Renal pelvis (tissue), 4 donors: ENCODE measurements around the gene TSPYL4. TPM values are rescaled to one million over a fixed set of nuclear protein-coding genes. Genes with fewer than 3 reads are reported as not detected.

Experiments
- DNase-seq: peaks from one replicate; pipeline ENCODE4 v3.0.0-alpha.2; 2013
- polyA plus RNA-seq, 3 donors: library from polyadenylated mRNA; unstranded; fragments of 120-200 nt; gene quantifications; one replicate each; pipeline ENCODE4 v1.2.1, GENCODE V29; 2013; ENCODE audit not compliant: insufficient read length in 3 of 3

TSPYL4 gene
- polyA plus RNA-seq, 3 donors: 60.0 to 60.6 (median 60.4) TPM

DNA sequence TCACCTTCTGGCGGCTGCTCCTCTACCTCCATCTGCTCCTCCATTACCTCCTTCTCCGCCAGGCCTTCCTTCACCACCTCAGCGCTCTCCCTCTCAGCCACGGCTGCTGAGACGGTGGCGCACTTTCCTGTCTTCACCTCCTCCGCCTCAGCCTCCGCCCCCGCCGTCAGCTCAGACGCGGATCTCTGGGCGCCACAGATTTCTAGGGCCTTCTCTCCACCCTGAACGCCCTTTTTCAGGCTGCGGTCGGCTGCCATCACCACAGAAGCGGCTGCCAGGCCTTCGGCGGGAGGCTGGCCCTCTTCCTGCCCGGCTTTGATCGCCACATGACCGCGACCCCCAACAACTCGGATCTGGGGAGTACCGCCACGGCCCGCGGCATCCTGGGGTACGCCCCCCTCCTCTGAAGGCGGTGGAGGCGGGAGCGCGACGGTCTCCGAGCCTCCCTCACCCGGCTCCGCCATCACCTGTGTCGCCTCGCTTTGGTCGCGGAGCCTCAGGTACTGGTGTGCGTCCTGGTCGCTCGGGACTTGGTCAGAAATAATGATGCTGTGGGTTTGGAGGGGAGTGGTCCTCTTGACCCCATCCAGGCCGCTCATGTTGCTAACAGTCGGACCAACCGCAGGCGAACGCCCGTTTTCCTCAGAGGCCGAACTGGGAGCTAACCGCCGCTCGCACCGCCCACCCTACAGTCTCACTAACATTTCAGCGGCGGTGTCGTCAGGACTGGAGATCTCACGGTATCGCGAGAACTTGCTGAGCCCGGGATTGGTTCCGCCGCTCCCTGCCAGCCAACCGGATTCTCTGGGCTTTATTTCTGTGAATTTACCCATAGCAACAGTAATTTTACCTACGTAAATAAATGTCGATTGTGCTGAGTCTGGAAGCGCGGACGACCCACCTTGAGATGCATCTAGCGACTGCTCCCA is 25.6 kb upstream of the TSPYL4 start, which contains the start of gene TSPYL1:
TSS of gene TSPYL1 (minus strand) at position 699 of the 929 bp plus-strand sequence. CDS start at position 599, 100 bp downstream.
- peak; percentile 98 for DNase-seq

DNA sequence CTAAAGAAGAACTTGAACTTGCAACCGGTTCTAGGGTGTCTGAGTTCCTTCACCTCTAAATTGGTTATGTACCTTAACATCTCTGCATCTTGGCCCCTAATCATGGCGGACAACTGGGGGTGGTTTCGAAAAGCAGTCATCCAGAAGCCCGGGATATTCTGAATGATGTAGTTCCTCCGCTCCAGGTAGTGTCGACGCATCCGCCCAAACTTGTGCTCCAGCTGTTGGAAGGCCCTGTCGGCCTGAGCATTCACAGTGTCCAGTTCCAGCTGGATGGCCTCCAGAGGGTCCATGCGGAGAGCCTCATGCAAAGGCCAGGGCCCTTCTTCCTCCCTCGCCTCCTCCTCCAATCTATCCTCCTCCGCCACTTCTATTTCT is 25.0 kb upstream of the TSPYL4 start:
- peak; percentile 60 for DNase-seq

DNA sequence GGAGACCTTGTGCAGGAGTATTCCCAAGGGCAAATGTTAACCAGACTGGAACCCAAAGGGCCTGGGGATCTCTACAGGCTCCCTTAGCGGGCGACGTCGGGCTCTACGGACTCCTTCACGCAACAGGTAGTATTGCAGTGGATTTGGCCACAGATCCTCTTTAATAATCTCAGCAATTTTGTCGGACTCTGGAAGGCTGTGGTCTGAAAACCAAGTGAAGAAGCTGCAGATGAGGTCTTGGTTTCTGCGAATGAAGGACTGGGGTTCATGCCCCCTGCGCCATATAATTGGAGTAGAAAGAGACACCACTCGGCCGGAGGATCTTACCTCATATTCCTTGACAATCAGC is 24.6 kb upstream of the TSPYL4 start:
- no peak for DNase-seq

GRCh38 chr6:116277124-116277523 is 23.2 kb upstream of the TSPYL4 start:
- no peak for DNase-seq

- no peak for DNase-seq
Measured at GRCh38 chr6:116271149-116271708, 17.4 kb upstream of the TSPYL4 start.

DNA sequence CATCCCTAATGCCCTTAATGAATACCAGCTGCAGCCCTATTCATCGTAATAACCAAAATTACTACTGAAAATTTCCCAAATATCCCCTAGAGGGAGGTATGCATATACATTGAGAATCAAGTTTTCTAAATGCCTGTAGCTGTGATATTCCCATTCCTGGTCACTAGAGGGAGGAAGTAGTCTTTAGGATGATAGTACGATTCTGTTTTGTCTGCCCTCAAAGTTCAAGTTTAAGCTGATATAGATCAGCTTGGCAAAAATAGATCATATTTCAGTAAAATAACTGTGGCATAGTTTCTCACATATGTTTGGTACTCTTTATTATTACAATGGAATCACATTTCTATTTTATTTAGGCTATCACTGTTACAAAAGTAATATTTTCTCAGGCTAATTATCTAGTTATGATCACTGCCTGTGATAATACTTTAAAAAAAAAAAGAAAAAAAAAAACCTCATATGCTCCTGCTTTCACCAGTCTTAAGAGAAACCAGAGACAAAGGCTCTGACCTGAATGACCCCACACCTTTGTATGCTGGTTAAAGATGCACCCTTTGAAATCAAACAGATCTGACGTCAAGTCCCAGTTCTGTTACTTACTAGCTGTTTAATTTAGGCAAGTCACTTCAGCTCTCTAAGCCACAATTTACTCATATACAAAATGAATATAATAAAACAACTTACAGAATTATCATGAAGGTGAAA is 14.9 kb upstream of the TSPYL4 start:
- peak; percentile 72 for DNase-seq

DNA sequence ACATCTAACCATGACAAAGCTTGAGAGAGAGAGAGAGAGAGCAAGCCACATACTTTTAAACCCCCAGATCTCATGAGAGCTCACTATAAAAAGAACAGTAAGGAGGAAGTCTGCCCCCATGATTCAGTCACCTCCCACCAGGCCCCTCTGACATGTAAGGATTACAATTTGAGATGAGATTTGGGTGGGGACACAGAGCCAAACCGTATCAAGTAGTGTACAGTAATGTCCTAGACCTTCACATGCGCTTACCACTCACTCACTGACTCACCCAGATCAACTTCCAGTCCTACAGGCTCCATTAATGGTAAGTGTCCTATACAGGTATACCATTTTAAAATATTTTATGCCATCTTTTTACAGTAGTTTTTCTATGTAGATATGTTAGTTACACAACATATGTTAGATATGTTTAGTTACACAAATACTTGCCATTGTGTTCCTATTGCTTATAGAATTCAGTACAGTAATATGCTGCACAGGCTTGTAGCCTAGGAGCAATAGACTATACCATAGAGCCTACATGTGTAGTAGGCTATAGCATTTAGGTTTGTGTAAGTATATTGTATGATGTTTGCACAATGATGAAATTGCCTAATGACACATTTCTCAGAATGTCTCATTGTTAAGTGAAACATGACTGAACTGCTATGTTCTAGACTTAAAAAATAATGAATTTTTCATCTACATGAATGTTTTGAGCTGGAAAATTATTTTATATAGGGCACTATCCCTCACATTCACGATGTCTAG is 14.1 kb upstream of the TSPYL4 start:
- no peak for DNase-seq

DNA sequence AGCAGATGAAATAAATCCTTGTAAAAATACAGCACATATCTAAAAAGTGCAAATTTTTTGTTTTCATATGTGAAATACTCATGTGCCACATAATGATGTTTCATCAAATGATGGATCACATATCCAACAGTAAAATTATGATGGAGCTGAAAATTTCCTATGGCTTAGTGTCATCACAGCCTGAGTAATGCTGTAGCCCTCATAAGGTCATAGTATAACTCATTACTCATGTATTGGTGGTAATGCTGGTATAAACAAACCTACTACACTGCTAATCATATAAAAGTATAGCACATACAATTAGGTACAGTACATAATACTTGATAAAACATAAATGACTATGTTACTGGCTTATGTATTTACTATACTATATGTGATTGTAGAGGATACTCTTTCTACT is 12.9 kb upstream of the TSPYL4 start:
- DNase-seq: no peak

DNA sequence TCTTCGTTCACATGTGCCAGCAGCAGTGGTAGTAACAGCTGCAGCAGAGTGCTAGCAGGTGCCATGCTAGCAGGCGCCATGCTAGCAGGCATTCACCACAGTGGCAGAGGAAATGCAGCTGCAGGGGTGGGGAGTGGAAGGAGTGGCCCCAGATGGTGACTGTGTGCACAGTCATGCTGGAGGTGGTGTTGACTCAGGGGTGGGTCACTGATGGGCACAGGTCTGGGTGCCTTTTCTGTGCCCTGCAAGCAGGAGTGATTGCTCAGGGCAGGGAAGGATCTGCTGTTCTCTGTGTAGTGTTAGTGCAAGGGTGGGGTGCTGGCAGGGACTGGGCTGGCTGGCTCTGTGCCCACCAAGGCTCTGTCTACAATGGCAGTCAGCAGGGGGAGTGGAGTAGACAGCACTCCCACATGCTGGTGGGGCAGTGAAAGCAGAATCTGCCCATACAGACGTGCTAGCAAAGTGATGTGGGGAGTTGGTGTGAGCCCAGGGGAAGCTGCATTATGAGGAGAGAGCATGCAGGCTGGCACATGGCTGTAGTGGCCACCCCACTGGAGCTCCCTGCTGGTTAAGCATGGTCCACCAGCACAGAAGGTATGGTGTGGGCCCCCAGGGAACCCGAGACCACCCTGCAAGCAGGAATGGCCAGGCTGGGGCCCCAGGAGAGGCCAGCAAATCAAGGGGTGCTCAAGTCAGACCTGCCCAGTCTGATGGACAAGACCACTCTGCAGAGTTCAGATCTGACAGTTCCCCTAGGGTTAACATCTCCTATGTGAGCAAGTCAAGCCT is 11.4 kb upstream of the TSPYL4 start:
- no peak for DNase-seq

DNA sequence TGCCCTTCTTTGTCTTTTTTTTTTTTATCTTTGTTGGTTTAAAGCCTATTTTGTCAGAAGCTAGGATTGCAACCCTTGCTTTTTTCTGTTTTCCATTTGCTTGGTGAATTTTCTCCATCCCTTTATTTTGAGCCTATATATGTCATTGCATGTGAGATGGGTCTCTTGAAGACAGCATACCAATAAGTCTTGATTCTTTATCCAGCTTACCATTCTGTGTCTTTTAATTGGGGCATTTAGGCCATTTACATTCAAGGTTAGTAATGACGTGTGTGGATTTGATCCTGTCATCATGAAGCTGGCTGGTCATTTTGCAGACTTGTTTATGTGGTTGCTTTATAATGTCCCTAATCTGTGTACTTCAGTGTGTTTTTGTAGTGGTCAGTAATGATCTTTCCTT is 9.5 kb upstream of the TSPYL4 start:
- no peak for DNase-seq

DNA sequence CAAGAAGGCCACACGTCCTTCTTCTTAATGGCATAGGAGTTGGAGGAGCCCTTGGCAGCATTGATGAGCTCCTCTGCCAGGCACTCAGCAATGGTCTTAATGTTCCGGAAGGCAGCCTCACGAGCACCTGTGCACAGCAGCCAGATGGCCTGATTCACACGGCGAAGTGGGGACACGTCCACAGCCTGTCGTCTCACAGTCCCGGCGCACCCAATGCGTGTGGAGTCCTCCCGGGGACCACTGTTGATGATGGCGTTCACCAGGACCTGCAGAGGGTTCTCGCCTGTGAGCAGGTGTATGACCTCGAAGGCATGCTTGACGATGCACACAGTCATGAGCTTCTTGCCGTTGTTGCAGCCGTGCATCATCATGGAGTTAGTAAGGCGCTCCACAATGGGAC is 4.6 kb upstream of the TSPYL4 start:
- no peak for DNase-seq

- no peak for DNase-seq
Measured at GRCh38 chr6:116256694-116257093, 2.8 kb upstream of the TSPYL4 start.

GRCh38 chr6:116255246-116255800 is 1.4 kb upstream of the TSPYL4 start:
- DNase-seq: no peak

DNA sequence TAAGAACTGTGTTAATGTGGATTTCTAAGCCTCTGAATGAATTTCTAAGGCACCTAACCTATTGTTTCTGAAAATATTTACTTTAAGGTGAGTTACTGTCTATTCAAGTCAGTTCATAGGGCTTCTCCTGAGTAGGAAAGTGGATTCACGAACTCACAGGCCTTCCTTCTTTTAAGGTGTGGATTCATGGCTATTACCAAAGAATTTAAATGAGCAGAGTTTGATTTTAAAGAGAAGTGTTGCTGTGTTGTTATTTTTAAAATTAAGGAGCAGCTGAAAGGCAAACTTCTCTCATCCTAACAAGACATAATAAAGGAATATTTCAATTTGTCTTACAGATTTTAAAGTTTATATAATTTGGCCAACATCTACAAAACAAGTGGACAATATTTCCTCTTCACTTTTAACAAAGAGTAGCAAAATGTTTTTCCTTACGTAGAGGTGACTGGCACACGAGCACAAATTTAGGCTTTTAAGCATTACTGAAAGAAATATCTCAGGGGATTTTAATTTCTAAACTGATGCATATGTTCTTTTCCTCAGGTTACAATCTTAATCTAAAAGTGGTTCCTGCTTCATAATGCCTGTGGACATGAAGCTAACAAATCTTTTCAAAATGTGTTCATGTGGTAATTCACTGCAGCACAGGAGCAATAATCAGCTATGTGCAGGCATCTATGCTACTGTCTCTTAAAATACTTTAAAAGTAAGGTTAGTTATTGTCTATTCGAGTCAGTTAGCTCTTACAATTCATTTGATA is 602 bp upstream of the TSPYL4 start:
- no peak for DNase-seq

DNA sequence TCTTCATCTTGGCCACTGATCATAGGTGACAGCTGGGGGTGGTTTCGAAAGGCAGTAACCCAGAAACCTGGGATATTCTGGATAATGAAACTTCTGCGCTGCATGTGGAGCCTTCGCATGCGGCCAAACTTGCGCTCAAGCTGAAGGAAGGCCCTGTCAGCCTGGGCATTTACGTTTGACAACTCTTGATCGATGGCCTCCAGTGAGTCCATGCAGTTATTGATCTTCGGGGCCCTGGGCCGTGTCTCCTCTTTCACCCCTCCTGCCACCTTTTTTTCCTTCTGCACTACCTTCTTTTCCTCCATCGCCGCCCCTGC is 729 bp downstream of the TSPYL4 start:
- no peak for DNase-seq

DNA sequence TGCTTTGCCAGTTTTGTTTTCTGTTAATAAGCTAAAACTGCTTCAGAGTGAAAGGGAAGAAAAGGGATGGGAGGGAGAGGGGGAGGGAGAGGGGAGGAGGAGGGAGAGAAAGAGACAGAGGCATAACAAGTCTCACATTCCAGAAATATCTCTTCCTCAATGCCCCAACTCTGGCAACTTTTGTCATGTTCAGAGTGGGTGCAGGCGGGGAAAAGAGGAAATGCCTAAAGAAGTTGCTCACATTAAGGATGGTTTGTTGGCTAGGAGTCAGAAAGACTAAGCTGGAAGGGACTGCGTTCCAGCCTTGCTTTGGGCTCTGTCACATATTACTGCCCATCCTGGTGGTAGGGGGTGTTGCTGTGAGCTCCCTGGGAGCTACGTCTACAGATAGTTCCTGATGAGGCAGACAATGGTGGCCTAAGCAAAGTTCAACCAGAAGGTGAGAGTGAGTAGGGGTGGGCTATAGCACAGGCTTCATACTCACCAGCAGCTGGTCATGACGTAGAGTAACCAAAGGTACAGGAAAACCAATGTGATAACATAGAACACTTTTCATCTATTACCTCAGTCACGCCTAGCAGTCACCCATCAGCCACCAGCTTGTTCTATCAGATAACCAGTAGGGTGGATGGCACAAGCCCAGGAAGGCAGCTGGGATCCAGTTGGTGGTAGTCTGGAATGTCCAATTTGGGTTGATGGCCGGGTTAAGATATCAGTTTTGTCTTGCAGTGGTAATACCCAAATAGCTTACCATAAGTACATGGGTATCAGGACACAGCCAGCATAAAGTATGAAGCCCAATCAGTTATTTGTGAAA is 2.1 kb downstream of the TSPYL4 start:
- DNase-seq: no peak

- DNase-seq: no peak
Measured at GRCh38 chr6:116248577-116248976, 5.3 kb downstream of the TSPYL4 start.

DNA sequence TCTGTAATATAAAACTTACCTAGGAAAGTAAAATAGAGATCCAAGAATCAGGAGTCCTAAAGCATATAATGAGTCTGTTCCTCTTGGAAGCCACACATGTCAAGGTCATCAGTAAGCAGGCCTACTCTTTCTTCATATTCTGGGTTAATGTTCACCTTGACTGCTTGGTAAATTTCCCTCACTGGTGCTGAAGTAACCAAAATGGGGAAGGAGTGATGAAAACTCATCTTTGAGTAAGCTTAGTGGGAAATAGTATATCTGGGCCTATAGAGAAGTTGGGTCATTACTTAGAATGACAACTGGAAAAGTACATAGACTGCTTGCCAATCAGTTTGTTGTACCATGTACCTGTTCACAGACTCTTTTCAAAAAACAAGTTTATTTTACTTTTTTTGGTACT is 6.6 kb downstream of the TSPYL4 start:
- DNase-seq: no peak

- DNase-seq: no peak
Measured at GRCh38 chr6:116246089-116246488, 7.8 kb downstream of the TSPYL4 start.

DNA sequence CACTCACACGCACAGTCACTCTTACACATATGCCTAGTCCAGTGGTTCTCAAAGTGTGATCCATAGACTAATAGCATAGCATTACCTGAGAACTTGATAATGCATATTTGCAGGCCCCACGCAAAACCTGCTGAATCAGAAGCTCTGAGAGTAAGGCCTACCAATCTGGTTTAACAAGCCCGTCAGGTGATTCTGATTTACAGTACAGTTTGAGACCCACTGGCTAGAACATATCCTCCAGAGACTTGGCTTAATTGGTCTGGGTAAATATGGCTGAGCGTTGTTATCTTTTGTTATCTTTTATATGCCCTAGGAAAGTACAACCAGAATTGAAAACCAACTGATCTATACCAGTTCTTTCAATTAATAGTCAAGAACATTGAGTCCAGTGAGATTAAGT is 9.6 kb downstream of the TSPYL4 start:
- DNase-seq: no peak
